GM20431 (cell line): ENCODE results near the gene TRIM23.

Experiments
- in situ Hi-C: fragments of 300-500 bp; cut with MseI, MboI; formaldehyde crosslinking; loops from one replicate; pipeline ENCODE4 v1.15.0; 2020; ENCODE audit warnings: low sequenced_read_pairs; ENCODE audit not compliant: unreplicated experiment

Gene TRIM23

GRCh38 chr5:65570598-65571226, 53.4 kb downstream of the TRIM23 start:
- in situ Hi-C loops: no loop called here

- in situ Hi-C loops: no loop called here
Observed at GRCh38 chr5:65566505-65566904, 57.6 kb downstream of the TRIM23 start.

GRCh38 chr5:65563777-65564176, 60.4 kb downstream of the TRIM23 start:
- in situ Hi-C loops: no loop called here

GRCh38 chr5:65562731-65563701, 61.1 kb downstream of the TRIM23 start, which contains the start of the genes CENPK and PPWD1:
CENPK (minus strand) TSS chr5:65563168; CDS start chr5:65554907, 8,261 bp downstream.
PPWD1 (plus strand) TSS chr5:65563296; CDS start chr5:65563311, 15 bp downstream.
- in situ Hi-C loops: no loop called here

GRCh38 chr5:65556718-65557117, 67.4 kb downstream of the TRIM23 start:
- in situ Hi-C loops: no loop called here

- in situ Hi-C loops: no loop called here
Observed at GRCh38 chr5:65556181-65556580, 68.0 kb downstream of the TRIM23 start.

- in situ Hi-C loops: no loop called here
Observed at GRCh38 chr5:65555287-65555686, 68.8 kb downstream of the TRIM23 start.

GRCh38 chr5:65553941-65554340, 70.2 kb downstream of the TRIM23 start:
- in situ Hi-C loops: no loop called here

- in situ Hi-C loops: no loop called here
Observed at GRCh38 chr5:65548281-65548680, 75.9 kb downstream of the TRIM23 start.

- in situ Hi-C loops: no loop called here
Observed at GRCh38 chr5:65546141-65546540, 78.0 kb downstream of the TRIM23 start.

GRCh38 chr5:65544473-65544872, 79.7 kb downstream of the TRIM23 start:
- in situ Hi-C loops: no loop called here

GRCh38 chr5:65539827-65540226, 84.3 kb downstream of the TRIM23 start:
- in situ Hi-C loops: no loop called here
